ENCODE data around the gene GULP1. TPM values are rescaled to one million over a fixed set of nuclear protein-coding genes. Genes with fewer than 3 reads are reported as not detected.

Gene GULP1
- total and polyA plus RNA-seq, 3 donors from 2014 or later, result 76.2 to 90.3 (median 78.5) TPM

GRCh38 chr2:188327518-188328213, 36.0 kb downstream of the GULP1 start:
- H3K36me3 ChIP-seq (ENCODE audit: low read depth, missing control alignments), result no peaks in the 10 kb centered on the region
- no peak for DNase-seq
- H3K9me3 ChIP-seq, result no peaks in the 10 kb centered on the region
- TF ChIP-seq POLR2A (IDR thresholded peaks at IDR 0.05), result no peak
- TF ChIP-seq CTCF (IDR thresholded peaks at IDR 0.05), result no peak
- no peaks in the 10 kb centered on the region for H3K27me3 ChIP-seq
- no peak overlapping the region for H3K27ac ChIP-seq
- peaks cover 7% of the 10 kb centered on the region for H3K4me1 ChIP-seq
- no peak overlapping the region for H3K4me3 ChIP-seq
- intact Hi-C loops (cut with DNase I; ENCODE audit: low total_unique reads), result no loop called here

GRCh38 chr2:188328419-188328818, 36.7 kb downstream of the GULP1 start:
- 88 to 97% methylated on average over 1 of the region's 1 CpG for WGBS, 2 donors
- Histone ChIP-seq H3K27ac (no peak overlapping the region), H3K4me1 (peaks cover 9% of the 10 kb centered on the region)

GRCh38 chr2:188330316-188331053, 38.8 kb downstream of the GULP1 start:
- intact Hi-C loops (cut with DNase I; ENCODE audit: low total_unique reads), result no loop called here
- no peak for TF ChIP-seq POLR2A (IDR thresholded peaks at IDR 0.05)
- no peak for TF ChIP-seq CTCF (IDR thresholded peaks at IDR 0.05)

More at GRCh38 chr2:188328419-188328818, 36.7 kb downstream of the GULP1 start:
- intact Hi-C loops (cut with DNase I; ENCODE audit: low total_unique reads), result no loop called here
- DNase-seq, result no peak
- Histone ChIP-seq H3K4me3 (no peak overlapping the region), H3K9me3 (no peaks in the 10 kb centered on the region), H3K27me3 (no peaks in the 10 kb centered on the region), H3K36me3 (ENCODE audit: low read depth, missing control alignments) (no peaks in the 10 kb centered on the region)
- TF ChIP-seq CTCF (IDR thresholded peaks at IDR 0.05), result no peak
- no peak for TF ChIP-seq POLR2A (IDR thresholded peaks at IDR 0.05)

GRCh38 chr2:188332619-188333018, 40.9 kb downstream of the GULP1 start:
- no peak for DNase-seq
- no peak for TF ChIP-seq POLR2A (IDR thresholded peaks at IDR 0.05)
- no peak for TF ChIP-seq CTCF (IDR thresholded peaks at IDR 0.05)
- no peak overlapping the region for H3K27ac ChIP-seq
- H3K4me1 ChIP-seq, result peaks cover 8% of the 10 kb centered on the region
- intact Hi-C loops (cut with DNase I; ENCODE audit: low total_unique reads), result no loop called here
- 85 to 95% methylated on average over 2 of the region's 2 CpGs for WGBS, 2 donors
- H3K4me3 ChIP-seq, result no peak overlapping the region
- no peaks in the 10 kb centered on the region for H3K36me3 ChIP-seq (ENCODE audit: low read depth, missing control alignments)
- no peaks in the 10 kb centered on the region for H3K9me3 ChIP-seq
- no peaks in the 10 kb centered on the region for H3K27me3 ChIP-seq

More at GRCh38 chr2:188330316-188331053, 38.8 kb downstream of the GULP1 start:
- Histone ChIP-seq H3K9me3 (no peaks in the 10 kb centered on the region), H3K36me3 (ENCODE audit: low read depth, missing control alignments) (no peaks in the 10 kb centered on the region), H3K27ac (no peak overlapping the region), H3K4me1 (peaks cover 15% of the 10 kb centered on the region), H3K27me3 (no peaks in the 10 kb centered on the region), H3K4me3 (no peak overlapping the region)
- DNase-seq, result no peak
- WGBS, 2 donors, result 91 to 93% methylated on average over 2 of the region's 2 CpGs

Data from testis (tissue), 3 donors.